ENCODE data around the gene GPC1. TPM values are rescaled to one million over a fixed set of nuclear protein-coding genes. Genes with fewer than 3 reads are reported as not detected.

The GPC1 gene
- total RNA-seq, 2 donors from 2014 or later: 69.5 to 83.1 TPM

DNA sequence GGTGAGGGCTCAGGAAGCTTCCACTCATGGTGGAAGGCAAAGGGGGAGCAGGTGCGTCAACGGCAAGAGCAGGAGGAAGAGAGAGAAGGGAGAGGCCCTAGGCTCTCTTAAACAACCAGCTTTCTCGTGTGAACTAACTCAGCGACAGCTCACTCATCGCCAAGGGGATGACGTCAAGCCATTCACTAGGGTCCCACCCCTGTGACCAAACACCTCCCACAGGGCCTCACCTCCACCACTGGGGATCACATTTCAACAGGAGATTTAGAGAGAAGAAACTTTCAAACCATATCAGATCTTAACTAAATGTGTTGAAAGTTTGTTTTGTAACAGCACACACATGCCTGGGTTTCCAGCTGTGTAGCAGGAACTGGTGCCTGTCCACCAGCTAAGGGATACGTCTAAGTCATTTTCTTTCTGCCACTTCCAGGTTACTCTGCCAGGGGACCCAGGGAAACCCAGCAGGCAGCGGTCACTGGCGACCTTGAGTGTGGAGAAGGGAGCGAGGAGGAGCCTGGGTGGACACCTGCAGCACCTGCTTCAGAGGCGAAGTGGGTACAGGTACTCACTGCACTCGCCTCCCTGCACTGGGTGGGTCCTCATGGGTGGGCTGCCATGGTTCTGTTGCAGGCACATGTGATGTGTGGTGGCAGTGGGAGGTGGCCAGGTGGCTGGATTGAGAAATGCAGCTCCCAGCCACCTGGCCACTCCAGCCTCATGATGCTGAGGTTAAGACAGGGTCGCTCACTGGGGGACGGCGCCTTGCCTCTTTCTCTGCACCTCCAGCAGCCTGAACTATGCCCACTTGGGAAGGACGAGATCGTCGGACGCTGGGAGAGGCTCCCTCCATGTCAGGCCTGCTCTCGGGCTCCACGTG is 8.4 kb upstream of the GPC1 start:
- peak; percentile 63 for DNase-seq (ENCODE audit: low spot score)
- intact Hi-C loops (cut with DNase I): no loop called here

DNA sequence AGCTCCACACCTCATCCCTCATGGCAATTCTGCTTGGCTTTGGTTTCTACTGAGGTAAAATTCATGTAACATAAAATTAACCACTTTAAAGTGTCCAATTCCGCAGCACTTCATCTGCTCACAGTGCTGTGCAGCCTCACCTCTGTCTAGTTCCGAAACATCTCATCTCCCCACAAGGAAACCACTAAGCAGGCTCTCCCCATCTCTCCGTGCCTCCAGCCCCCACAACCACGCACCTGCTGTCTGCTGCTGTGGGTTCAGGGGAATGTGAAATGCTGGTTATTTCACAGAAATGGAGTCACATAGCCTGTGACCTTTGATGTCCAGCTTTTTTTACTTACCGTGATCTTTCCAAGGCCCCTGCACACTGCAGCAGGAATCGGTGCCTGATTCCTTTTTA is 7.7 kb upstream of the GPC1 start:
- intact Hi-C loops (cut with DNase I): no loop called here
- peak; percentile 43 for DNase-seq (ENCODE audit: low spot score)

DNA sequence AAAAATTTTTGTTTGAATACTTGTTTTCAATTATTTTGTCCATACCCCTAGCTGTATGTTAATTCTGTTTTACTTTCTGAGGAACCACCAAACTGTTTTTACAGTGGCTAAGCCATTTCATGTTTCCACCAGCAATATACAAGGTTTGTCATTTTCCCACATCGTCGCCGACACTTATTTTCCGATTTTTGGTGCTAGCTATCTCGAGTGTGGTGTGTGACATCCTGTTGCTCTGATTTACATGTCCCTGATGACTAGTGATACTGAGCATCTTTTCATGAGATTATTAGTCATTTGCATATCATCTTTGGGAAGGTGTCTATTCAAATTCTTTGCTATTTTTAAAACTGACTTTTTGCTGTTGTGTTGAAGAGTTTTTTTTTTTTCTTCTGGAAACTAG is 7.2 kb upstream of the GPC1 start:
- intact Hi-C loops (cut with DNase I): no loop called here
- DNase-seq (ENCODE audit: low spot score): no peak

DNA sequence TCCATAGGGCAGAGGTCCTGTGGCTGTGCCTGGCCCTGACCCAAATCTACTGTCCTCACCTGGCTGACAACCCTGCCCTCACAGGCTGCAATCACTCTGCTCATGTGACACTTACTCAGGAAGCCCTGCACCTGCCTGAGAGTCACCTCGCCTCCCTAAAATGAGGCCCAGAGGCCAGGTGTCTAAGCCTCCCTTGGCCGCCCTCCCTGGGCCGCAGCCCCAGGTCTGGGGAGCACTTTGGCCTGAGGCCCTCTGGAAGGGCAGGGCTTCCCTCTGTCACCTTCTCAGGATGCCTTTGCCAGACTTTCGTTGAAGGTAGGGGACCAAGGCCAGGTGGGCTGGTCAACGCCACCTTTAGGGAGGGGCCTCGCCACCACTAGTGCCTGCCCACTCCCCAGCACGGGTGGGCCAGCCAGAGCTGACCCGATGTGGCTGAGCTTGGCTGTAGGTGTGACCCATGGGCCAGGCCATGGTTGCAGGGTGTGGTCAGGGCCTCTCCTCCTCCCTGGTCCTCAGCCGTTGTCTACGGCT is 6.1 kb upstream of the GPC1 start:
- peak; percentile 70 for DNase-seq (ENCODE audit: low spot score)
- intact Hi-C loops (cut with DNase I): no loop called here

DNA sequence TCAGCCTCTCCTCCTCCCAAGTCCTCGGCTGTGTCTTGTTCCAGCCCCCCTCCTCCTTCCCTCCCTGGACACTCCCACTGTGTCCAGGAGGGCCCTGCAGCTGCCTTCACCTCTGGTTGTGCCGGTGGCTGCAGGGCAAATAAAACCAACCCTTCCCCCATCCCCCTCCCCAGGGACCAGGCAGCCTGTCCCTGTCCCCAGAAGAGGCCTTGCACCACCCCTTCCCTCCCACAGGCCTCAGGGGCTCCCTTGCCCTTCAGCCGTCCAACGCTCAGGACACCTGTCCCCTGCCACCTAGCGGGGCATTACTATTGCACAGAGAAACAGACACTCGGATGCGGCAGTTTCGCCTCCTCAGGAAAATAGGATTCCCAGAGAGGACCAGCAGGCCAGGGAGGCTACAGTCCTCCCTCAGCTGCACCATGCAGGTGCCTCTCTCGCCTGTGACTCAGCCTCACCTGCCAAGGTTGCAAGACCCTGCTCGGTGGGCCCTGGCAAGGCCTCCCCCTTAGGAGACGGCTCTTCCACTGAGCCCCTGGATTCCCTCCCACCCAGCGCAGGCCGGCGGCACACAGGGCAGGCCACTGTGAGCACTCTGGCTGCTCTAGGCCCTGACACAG is 5.5 kb upstream of the GPC1 start:
- intact Hi-C loops (cut with DNase I): loop anchor here (2.0 to 5.0 kb wide), 2 partner anchors 43 to 197 kb away; no protein-coding TSS in a partner anchor
- peak; percentile 64 for DNase-seq (ENCODE audit: low spot score)

DNA sequence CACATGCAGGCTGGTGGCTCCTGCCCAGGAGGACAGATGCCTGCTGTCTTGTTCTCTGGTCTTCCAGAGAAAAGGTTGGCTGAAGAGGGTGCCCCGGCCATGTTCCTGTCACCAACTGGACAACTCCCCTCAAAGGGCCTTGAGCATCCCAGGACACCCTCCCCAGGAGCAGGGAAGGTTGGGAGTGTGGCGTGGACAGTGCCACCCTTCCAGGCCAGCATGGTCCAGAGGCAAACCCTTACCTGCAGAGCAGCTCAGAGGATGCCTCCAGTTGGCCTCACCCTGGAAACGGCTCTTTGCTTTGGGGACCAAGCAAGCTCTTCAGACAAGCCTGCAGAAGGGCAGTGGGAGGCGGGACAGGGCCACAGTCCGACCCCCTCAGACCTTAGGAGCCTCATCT is 4.9 kb upstream of the GPC1 start:
- intact Hi-C loops (cut with DNase I): loop anchor here (2.0 to 5.0 kb wide), 2 partner anchors 43 to 198 kb away; no protein-coding TSS in a partner anchor
- DNase-seq (ENCODE audit: low spot score): peak; percentile 64

DNA sequence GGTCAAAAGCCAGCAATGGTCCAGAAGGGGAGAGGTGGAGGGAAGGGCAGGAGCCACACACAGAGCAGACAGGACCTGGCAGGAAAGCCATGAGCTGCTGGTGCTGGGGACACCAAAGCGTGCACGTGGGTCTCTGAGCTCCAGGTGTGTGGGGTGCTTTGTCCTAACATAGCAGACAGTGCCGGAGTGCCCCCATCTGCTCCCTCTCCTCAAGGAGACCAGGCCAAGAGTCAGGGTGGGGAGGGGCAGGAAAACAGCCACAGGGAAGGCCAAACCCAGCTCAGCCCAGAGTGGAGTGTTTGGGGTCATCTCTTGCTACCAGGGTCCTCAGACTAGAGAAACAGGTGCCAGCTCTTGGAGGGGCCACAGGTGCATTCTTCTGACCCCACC is 4.2 kb upstream of the GPC1 start:
- no peak for DNase-seq (ENCODE audit: low spot score)
- intact Hi-C loops (cut with DNase I): loop anchor here (2.0 to 5.0 kb wide), 2 partner anchors 44 to 198 kb away; no protein-coding TSS in a partner anchor

DNA sequence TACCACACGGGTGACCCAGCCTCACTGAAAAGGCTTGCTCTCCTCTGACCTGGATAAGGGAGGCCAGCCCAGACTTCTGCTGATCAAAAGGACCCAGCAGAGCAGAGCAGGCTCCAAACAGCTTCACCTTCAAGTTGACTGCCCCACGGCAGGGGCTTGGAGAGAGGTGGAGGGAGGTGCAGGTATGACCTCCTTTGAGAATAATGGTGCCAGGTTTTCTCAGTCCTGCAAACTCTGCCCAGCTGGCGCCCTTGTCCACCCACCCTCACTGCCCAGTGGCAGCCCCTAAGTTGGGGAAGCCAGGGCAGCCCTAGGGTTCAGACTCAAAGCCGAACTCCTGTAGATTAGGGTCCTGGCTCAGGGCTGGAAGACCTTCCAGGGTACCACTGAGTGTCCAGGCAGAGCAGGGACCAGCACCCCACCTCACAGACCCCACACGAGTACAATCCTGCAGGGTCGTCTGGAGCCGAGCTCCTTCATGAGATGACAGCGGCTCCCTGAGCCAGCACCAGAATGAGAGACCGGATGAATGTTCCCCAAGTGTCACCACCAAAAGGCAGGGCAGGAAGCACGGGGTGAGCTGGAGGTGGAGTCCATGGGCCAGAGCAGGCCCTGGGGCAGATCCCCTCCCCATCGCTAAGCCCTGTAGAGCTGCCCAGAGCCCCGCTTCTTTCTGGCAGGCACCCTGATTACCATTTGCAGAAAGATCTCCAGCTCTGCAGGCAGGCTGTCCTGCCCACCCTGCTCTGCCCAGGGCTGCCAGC is 3.6 kb upstream of the GPC1 start:
- intact Hi-C loops (cut with DNase I): loop anchor here (2.0 to 5.0 kb wide), 2 partner anchors 45 to 199 kb away; no protein-coding TSS in a partner anchor
- DNase-seq (ENCODE audit: low spot score): peak; percentile 45

DNA sequence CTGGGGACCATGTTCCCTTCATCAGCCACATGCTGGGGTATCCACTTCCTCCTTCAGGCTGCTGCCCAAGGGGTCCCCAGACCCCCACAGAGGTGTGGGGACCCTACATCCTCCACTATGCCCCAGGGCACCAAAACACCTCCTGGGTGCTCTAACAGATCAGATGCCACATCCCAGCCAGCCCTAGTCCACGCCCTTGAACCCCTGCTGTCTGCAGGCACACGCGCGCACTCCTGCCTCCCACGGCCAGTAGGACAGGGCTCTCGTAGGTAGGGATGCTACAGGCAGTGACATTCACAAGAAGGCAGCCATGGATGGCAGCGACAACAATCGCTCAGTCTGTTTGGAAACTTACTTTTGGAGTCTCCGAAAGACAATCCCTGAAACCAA is 3.0 kb upstream of the GPC1 start:
- intact Hi-C loops (cut with DNase I): loop anchor here in 1 of 2 donors (5.0 kb wide), 1 partner anchor 45 kb away; no protein-coding TSS in a partner anchor
- DNase-seq (ENCODE audit: low spot score): peak; percentile 38

DNA sequence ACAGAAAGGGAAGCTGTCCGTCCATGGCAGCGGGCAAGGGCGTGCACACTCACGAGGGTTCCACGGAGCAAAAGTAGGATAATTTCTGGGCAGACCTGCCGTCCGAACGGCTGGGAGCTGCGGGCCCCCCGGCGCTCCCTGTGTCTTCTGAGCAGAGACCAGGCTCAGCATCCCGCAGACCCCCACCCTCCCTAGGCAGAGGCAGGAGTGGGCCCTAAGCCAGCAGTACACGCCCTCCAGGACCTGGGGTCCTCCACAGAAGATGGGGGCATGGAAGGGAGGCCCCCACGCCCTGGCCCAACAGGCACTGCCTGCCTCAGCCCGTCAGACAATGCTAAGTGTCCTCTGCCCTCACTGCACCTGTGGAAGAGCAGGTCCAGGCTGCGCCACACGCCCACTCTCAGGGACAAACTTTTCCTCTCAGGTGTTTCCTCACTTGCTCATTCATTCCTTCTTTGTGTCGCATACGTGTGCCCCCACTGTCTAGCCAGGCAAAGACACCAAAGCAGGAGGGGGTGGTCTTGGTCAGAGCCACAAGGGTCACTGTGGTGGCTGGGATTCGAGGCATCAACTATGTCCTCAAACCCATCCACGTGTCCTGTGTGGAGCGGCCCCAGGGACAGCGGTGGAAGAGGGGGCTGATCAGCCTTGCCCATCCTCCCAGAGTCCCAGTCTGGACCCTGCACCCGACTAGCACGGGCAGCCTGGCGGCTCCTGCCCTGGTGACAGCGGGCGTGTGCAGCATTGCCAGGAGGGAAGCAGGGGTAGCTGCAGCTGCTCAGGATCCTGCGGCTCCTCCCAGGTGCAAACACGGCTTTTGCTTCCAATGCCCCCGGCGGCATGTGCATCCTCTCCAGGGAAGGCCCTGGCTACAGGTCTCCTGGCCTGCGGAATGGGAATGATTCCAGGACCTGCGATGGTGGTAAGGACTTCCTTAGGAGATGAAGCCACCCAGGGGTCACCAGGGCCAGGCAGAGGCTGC is 2.4 kb upstream of the GPC1 start:
- intact Hi-C loops (cut with DNase I): loop anchor here in 1 of 2 donors (5.0 kb wide), 1 partner anchor 46 kb away; no protein-coding TSS in a partner anchor
- peak; percentile 71 for DNase-seq (ENCODE audit: low spot score)

DNA sequence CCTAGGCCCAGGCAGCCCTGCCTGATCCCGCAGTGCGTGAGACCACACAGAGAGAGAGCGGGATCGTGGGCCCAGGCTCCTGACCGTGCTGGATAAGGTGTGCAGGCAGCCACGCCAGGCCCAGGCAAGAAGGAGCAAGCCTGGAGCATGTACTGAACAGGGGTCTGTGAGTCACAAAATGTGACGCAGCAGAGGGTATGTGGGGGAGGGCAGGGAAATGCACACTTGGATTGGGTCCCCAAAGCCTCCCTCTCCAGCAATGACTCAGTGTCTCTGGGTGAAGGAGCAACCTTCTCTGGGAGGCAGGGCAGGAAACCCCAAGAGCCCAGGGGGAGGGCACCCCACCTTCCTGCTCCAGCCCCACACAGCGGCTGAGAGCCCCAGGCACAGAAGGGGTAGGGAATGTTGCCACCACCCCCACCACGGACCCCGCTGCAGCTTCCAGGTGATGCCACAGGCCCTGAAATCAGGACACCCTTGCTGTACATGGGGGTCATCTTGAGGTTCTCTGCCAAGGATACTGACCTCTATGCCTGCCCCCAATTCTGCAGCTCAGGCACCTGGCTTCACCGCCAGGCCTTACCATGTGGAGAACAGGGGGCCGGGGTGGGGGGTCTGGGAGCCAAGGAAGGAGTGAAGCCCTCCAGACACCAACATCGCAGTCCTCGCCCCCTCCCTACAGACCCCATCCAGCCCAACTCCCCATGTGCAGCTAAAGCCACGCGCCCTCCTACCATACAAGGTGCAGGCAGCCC is 1.3 kb upstream of the GPC1 start:
- DNase-seq (ENCODE audit: low spot score): peak; percentile 86
- intact Hi-C loops (cut with DNase I): loop anchor here in 1 of 2 donors (5.0 kb wide), 1 partner anchor 47 kb away; no protein-coding TSS in a partner anchor

DNA sequence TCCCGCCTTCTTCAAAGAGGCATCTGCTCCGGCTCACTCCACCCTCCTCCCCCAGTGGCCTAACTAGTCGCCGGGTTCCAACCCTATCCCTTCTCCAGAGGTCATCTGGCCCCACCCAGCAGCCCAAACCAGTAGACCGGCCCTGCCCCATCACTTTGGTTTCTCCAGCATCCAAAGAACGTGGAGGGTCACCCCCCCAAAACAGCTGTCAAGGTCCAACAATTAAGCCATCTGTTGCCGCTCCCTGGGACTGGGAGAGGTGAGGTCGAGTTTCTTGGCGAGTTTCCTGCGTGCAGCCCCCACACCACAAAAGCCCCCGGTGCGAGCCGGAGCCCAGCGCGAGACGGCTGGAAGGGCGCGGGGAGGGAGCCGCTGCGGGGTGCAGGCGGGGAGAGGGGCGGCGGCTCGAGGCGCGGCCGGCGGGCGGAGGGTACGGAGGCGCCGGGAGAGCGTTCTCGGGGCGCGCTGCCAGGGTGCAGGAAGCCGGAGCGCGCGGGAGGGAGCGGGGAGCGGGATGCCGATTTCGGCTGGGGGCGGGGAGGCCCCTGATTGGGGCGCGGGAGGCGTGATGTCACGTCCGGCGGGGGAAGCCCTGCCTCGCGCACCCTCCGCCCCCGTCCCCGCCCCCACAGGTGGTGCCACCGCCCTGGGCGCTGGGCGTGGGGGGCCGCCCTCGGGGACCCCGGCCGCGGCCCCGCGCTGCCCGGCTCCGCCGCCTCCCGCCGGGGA is 571 bp upstream of the GPC1 start:
- DNase-seq (ENCODE audit: low spot score): peak; percentile 97
- intact Hi-C loops (cut with DNase I): loop anchor here in 1 of 2 donors (5.0 kb wide), 2 partner anchors 48 to 183 kb away; no protein-coding TSS in a partner anchor

DNA sequence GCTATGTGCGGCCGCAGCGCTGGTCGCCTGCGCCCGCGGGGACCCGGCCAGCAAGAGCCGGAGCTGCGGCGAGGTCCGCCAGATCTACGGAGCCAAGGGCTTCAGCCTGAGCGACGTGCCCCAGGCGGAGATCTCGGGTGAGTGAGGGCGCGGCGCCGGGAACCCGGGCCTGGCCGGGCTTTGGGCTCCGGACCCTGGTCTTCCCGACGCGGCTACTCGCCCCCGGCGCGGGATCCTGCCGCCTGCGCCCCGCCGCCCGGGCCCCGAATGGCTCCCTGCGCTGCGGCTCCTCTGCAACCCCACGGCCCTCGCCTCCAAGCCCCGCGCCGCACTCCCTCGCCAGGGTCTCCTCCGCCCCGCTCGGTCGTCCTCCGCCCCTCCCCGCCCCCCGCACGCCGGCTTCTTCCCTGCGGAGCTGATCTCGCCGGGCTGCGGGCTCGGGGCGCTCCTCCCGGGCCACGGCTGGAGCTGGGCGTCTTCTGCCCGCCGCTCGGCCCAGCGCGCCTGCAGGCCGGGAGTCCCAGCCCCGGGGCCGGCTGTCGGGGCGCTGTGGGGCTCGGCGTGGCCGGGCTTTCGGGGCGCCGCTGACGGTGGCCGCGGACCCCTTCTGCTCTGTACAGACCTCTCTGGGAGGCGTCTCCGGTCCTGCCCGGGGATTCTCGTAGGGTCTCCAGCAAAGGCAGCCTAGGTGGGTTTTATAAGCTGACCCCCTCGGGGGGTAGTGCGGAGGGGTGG is 652 bp downstream of the GPC1 start:
- intact Hi-C loops (cut with DNase I): loop anchor here (2.0 to 5.0 kb wide), 2 partner anchors 184 to 205 kb away; no protein-coding TSS in a partner anchor
- peak; percentile 77 for DNase-seq (ENCODE audit: low spot score)

DNA sequence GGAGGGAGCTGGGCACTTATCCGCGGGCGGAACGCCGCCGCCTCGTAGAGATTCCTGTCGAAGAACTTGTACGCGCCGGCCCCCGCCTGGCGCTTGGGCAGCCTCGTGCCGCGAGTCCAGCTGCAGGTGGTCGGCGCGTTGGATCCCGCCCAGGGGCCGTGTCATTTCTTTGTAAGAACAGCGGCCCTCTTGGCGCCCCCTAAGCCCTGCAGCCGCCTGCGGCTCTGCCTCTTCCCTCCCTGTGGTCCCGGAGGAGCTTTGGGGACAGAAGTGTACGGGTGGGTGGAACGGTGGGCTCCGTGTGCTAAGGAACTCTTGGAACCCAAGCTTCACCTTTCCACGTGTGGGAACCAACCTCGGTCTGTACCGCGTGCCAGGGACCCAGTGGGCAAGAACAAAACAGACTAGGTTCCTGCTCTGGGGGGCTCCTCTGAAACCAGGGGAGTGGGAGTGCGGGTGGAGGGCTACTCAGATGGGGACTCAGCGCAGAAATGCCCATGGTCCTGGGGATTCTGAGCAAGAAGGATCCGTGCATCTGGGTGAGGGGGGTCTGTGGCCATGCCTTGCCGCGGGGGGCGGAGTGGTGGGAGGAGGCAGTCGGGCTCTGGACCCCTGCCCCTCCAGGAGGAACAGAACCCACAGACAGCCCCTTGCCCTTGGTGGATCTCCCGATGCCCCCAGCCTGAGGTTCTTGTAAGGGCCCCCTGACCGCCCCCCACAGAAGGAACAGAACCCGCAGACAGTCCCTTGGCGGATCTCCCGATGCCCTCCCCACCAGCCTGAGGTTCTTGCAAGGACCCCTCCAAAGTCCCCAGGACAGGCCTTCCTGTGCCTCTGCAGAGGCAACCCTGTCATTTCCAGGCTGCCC is 1.5 kb downstream of the GPC1 start:
- intact Hi-C loops (cut with DNase I): loop anchor here (2.0 to 5.0 kb wide), 2 partner anchors 185 to 206 kb away; no protein-coding TSS in a partner anchor

DNA sequence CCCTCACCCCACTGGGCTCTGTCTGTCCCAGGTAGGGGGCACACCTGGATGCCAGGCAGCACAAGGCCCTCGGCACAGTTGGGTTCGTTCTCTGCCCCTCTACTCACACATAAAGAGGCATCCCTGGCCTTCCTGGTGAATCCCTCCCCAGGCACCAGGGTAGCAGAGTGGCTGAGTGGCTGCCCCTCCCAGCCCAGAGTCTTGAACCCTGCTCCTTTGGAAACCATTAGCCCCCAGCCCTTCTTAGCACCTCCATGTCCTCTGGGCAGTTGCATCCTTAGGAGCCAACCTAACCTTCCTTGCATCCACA is 2.0 kb downstream of the GPC1 start:
- intact Hi-C loops (cut with DNase I): loop anchor here (2.0 to 5.0 kb wide), 2 partner anchors 185 to 207 kb away; no protein-coding TSS in a partner anchor
- DNase-seq (ENCODE audit: low spot score): peak; percentile 42

More for the DNA sequence above, 1.5 kb downstream of the GPC1 start:
- DNase-seq (ENCODE audit: low spot score): peak; percentile 83

Measured in posterior vena cava (tissue), 2 donors.